Hepatocyte (in vitro differentiated cells): ENCODE measurements around the gene TP63. TPM values are rescaled to one million over a fixed set of nuclear protein-coding genes. Genes with fewer than 3 reads are reported as not detected.

Experiments
- DNase-seq: peaks from one replicate; pipeline ENCODE4 v3.0.0-alpha.2; 2016; ENCODE audit warnings: low spot score
- H2AFZ ChIP-seq: fragments of 200-600 bp; sonication (generic); 2 replicates; pipeline ENCODE4 v1.6.0; 2016; ENCODE audit warnings: antibody characterized with exemption, mild to moderate bottlenecking
- H3K27ac ChIP-seq: fragments of 200-600 bp; sonication (generic); 2 replicates; pipeline ENCODE4 v1.5.1; 2016; ENCODE audit warnings: mild to moderate bottlenecking
- H3K27me3 ChIP-seq: fragments of 200-600 bp; sonication (generic); 2 replicates; pipeline ENCODE4 v1.6.1; 2016
- H3K36me3 ChIP-seq: fragments of 200-600 bp; sonication (generic); replicated peaks from 2 replicates; pipeline ENCODE4 v1.5.1; 2016; ENCODE audit warnings: low read depth; ENCODE audit not compliant: insufficient read depth
- H3K4me1 ChIP-seq: fragments of 200-600 bp; sonication (generic); 2 replicates; pipeline ENCODE4 v1.5.1; 2016; ENCODE audit warnings: mild to moderate bottlenecking, moderate library complexity; ENCODE audit not compliant: insufficient read depth
- H3K4me2 ChIP-seq: fragments of 200-600 bp; sonication (generic); 2 replicates; pipeline ENCODE4 v1.6.0; 2016
- H3K4me3 ChIP-seq: fragments of 200-600 bp; sonication (generic); 2 replicates; pipeline ENCODE4 v1.5.1; 2016; ENCODE audit warnings: mild to moderate bottlenecking
- H3K79me2 ChIP-seq: fragments of 200-600 bp; sonication (generic); 2 replicates; pipeline ENCODE4 v1.6.0; 2017; ENCODE audit warnings: mild to moderate bottlenecking
- H3K9me2 ChIP-seq: fragments of 200-600 bp; sonication (generic); replicated peaks from 2 replicates; pipeline ENCODE4 v1.6.0; 2017; ENCODE audit warnings: mild to moderate bottlenecking; ENCODE audit not compliant: insufficient read depth
- H3K9me3 ChIP-seq: fragments of 200-600 bp; sonication (generic); 2 replicates; pipeline ENCODE4 v1.5.1; 2016; ENCODE audit warnings: low read depth, mild to moderate bottlenecking
- H4K20me1 ChIP-seq: fragments of 200-600 bp; sonication (generic); 2 replicates; pipeline ENCODE4 v1.6.0; 2016; ENCODE audit warnings: mild to moderate bottlenecking; ENCODE audit not compliant: insufficient read depth, poor library complexity, severe bottlenecking
- CTCF ChIP-seq: fragments of 200-600 bp; sonication (generic); IDR thresholded peaks from 2 replicates; pipeline ENCODE4 v1.5.1; 2016; ENCODE audit warnings: antibody characterized with exemption, mild to moderate bottlenecking; ENCODE audit not compliant: poor library complexity
- EZH2 ChIP-seq: fragments of 200-600 bp; sonication (generic); IDR thresholded peaks from 2 replicates; pipeline ENCODE4 v1.6.1; 2016; ENCODE audit warnings: antibody characterized with exemption, mild to moderate bottlenecking, borderline replicate concordance
- EZH2phosphoT487 ChIP-seq: fragments of 200-600 bp; sonication (generic); IDR thresholded peaks from one replicate; pipeline ENCODE4 v1.6.1; 2018; ENCODE audit warnings: antibody characterized with exemption, mild to moderate bottlenecking, low read depth, moderate library complexity; ENCODE audit not compliant: unreplicated experiment, severe bottlenecking
- WGBS: methylation state at CpG from one replicate; pipeline ENCODE4 v1.1.6; 2016; ENCODE audit warnings: low lambda C conversion rate; ENCODE audit errors: missing lambda C conversion rate; 5-methylcytosine and 5-hydroxymethylcytosine counted together
- polyA plus RNA-seq: library from polyadenylated mRNA; unstranded; fragments of >200 nt; fragmentation: Nextera tagmentation; extraction: Ambion mirVana; gene quantifications from 2 replicates; pipeline ENCODE4 v1.2.1, GENCODE V29; 2016
- total RNA-seq: library from RNA; depleted of rRNA; stranded (reverse); fragments of >200 nt; gene quantifications from 2 replicates; pipeline ENCODE4 v1.2.3, GENCODE V29; 2014

TP63 gene
- total and polyA plus RNA-seq, 2 experiments from 2014 or later, result 1.9 to 2.4 TPM

- Histone ChIP-seq H2AFZ (no peak overlapping the region), H3K79me2 (no peaks in the 10 kb centered on the region), H3K4me3 (no peak overlapping the region), H3K9me2 (no peaks in the 10 kb centered on the region), H3K4me1 (no peaks in the 10 kb centered on the region), H3K4me2 (no peak overlapping the region), H3K27me3 (no peaks in the 10 kb centered on the region), H3K36me3 (no peaks in the 10 kb centered on the region), H3K27ac (no peak overlapping the region), H3K9me3 (no peaks in the 10 kb centered on the region), H4K20me1 (no peaks in the 10 kb centered on the region)
- no peak for TF ChIP-seq EZH2phosphoT487
- no peak for TF ChIP-seq EZH2
- TF ChIP-seq CTCF, result no peak
- no peak for DNase-seq
- WGBS, result 83% methylated on average over 6 of the region's 6 CpGs
Observed at GRCh38 chr3:189927975-189928895, 297.0 kb downstream of the TP63 start.

GRCh38 chr3:189936201-189936945 is 305.2 kb downstream of the TP63 start:
- Histone ChIP-seq H3K27me3 (no peaks in the 10 kb centered on the region), H3K79me2 (no peaks in the 10 kb centered on the region), H2AFZ (no peak overlapping the region), H3K4me3 (no peak overlapping the region), H3K9me2 (no peaks in the 10 kb centered on the region), H3K4me2 (no peak overlapping the region), H3K27ac (no peak overlapping the region), H3K4me1 (peaks cover 8% of the 10 kb centered on the region), H4K20me1 (no peaks in the 10 kb centered on the region), H3K9me3 (no peaks in the 10 kb centered on the region), H3K36me3 (no peaks in the 10 kb centered on the region)
- 81% methylated on average over 6 of the region's 6 CpGs for WGBS
- TF ChIP-seq EZH2phosphoT487 (no peak), EZH2 (no peak), CTCF (no peak)
- no peak for DNase-seq

- H3K36me3 ChIP-seq, result no peaks in the 10 kb centered on the region
- TF ChIP-seq EZH2, result no peak
- no peaks in the 10 kb centered on the region for H3K79me2 ChIP-seq
- H3K4me1 ChIP-seq, result peaks cover 13% of the 10 kb centered on the region
- H2AFZ ChIP-seq, result no peak overlapping the region
- DNase-seq, result no peak
- no peak overlapping the region for H3K27ac ChIP-seq
- no peaks in the 10 kb centered on the region for H3K9me3 ChIP-seq
- no peak overlapping the region for H3K4me3 ChIP-seq
- no peaks in the 10 kb centered on the region for H4K20me1 ChIP-seq
- no peaks in the 10 kb centered on the region for H3K9me2 ChIP-seq
- H3K4me2 ChIP-seq, result no peak overlapping the region
- WGBS, result 84% methylated on average over 7 of the region's 7 CpGs
- no peaks in the 10 kb centered on the region for H3K27me3 ChIP-seq
Observed at GRCh38 chr3:189937302-189938127, 306.3 kb downstream of the TP63 start.
